Stimulated activated effector memory CD8-positive, alpha-beta T cell treated with anti-CD3 and anti-CD28 coated beads, Interleukin-12 subunit alpha, Interleukin-12 subunit beta, amount 100 ng/mL, for 72 hours (primary cell): ENCODE measurements around the gene CEP126.
"Not testable (repeated sequence)": the region's sequence is repeated elsewhere in the genome, so short reads cannot be mapped to it uniquely, and the experiment has no call there.

ENCODE experiments used
- ATAC-seq: fragments of 150-1000 bp; cut with Tn5 transposase; 2 replicates; pipeline ENCODE4 v1.10.0; 2021
- DNase-seq, 2 donors: peaks; one replicate each; pipeline ENCODE4 v3.0.0; 2021 to 2022; ENCODE audit warnings: low spot score in 2 of 2
- H3K27ac Mint-ChIP-seq: one replicate; pipeline ENCODE4 v1.8.0; 2022; ENCODE audit warnings: mild to moderate bottlenecking, mixed read lengths
- H3K36me3 Mint-ChIP-seq: one replicate; pipeline ENCODE4 v1.8.0; 2022; ENCODE audit warnings: mild to moderate bottlenecking, mixed read lengths
- H3K4me1 Mint-ChIP-seq: one replicate; pipeline ENCODE4 v1.8.0; 2022; ENCODE audit warnings: mixed read lengths
- H3K4me3 Mint-ChIP-seq: one replicate; pipeline ENCODE4 v1.8.0; 2022; ENCODE audit warnings: mild to moderate bottlenecking, mixed read lengths
- H3K9me3 Mint-ChIP-seq: one replicate; pipeline ENCODE4 v1.8.0; 2022; ENCODE audit warnings: mixed read lengths

Gene CEP126

GRCh38 chr11:101914341-101914737 is 471 bp upstream of the CEP126 start:
- H3K4me3 Mint-ChIP-seq, result peak overlapping the region; percentile 86
- no peaks in the 10 kb centered on the region for H3K36me3 Mint-ChIP-seq
- no peak for DNase-seq
- H3K9me3 Mint-ChIP-seq, result no peaks in the 10 kb centered on the region
- peak overlapping the region; percentile 84 for H3K27ac Mint-ChIP-seq
- peaks cover 15% of the 10 kb centered on the region for H3K4me1 Mint-ChIP-seq
- no peak for ATAC-seq

DNA sequence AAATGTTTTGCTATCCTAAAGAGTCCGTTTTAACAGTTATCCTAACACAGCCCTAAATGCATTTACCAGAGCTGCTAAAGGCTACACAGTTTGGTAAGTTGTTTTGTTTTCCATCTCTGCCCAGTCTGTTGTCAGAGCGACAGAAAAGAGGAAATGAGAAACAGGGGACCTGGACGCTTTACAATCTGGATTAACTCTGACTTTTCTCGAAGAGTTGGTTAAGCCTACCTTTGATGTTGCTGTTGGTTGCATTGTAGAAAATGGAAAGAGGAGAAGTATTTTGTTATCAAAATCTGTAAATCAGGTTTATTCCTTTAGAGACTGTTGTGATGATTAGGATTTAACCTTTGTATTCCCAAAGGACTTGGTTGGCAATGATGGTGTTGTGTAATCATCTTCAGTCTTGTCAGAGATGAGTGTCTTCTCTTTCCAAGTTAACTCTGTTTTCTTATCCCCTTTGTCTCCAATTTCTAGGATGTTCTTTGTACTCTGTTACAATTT is 1.0 kb downstream of the CEP126 start:
- peak overlapping the region; percentile 84 for H3K27ac Mint-ChIP-seq
- H3K4me3 Mint-ChIP-seq, result peak overlapping the region; percentile 86

GRCh38 chr11:101916422-101916821 is 1.6 kb downstream of the CEP126 start, which contains the start of gene ANGPTL5:
TSS of gene ANGPTL5 (minus strand) at chr11:101916522. CDS start at chr11:101907909, 8,613 bp downstream.
- peak within 1 kb of the TSS; percentile 86 for H3K4me3 Mint-ChIP-seq
- H3K36me3 Mint-ChIP-seq, result no peaks in the 10 kb centered on the region
- peak within 1 kb of the TSS; percentile 84 for H3K27ac Mint-ChIP-seq
- peaks cover 15% of the 10 kb centered on the region for H3K4me1 Mint-ChIP-seq
- ATAC-seq (no peak), DNase-seq (no peak)
- no peaks in the 10 kb centered on the region for H3K9me3 Mint-ChIP-seq

More for the DNA sequence above, 1.0 kb downstream of the CEP126 start:
- no peak for DNase-seq
- Mint-ChIP-seq H3K9me3 (no peaks in the 10 kb centered on the region), H3K36me3 (no peaks in the 10 kb centered on the region), H3K4me1 (peaks cover 15% of the 10 kb centered on the region)
- ATAC-seq, result no peak

- Mint-ChIP-seq H3K27ac (no peak overlapping the region), H3K9me3 (no peaks in the 10 kb centered on the region), H3K4me3 (no peak overlapping the region), H3K4me1 (peaks cover 15% of the 10 kb centered on the region), H3K36me3 (no peaks in the 10 kb centered on the region)
- ATAC-seq (no peak), DNase-seq (no peak)
Observed at GRCh38 chr11:101917226-101917625, 2.4 kb downstream of the CEP126 start.

GRCh38 chr11:101920992-101921391 is 6.2 kb downstream of the CEP126 start:
- Mint-ChIP-seq H3K4me3 (no peak overlapping the region), H3K4me1 (peaks cover 6% of the 10 kb centered on the region), H3K9me3 (no peaks in the 10 kb centered on the region), H3K36me3 (no peaks in the 10 kb centered on the region), H3K27ac (no peak overlapping the region)
- DNase-seq (no peak), ATAC-seq (no peak)

GRCh38 chr11:101923554-101923953 is 8.7 kb downstream of the CEP126 start:
- ATAC-seq (no peak), DNase-seq (no peak)
- Mint-ChIP-seq H3K4me1 (no peaks in the 10 kb centered on the region), H3K27ac (no peak overlapping the region), H3K4me3 (no peak overlapping the region), H3K9me3 (no peaks in the 10 kb centered on the region), H3K36me3 (no peaks in the 10 kb centered on the region)

DNA sequence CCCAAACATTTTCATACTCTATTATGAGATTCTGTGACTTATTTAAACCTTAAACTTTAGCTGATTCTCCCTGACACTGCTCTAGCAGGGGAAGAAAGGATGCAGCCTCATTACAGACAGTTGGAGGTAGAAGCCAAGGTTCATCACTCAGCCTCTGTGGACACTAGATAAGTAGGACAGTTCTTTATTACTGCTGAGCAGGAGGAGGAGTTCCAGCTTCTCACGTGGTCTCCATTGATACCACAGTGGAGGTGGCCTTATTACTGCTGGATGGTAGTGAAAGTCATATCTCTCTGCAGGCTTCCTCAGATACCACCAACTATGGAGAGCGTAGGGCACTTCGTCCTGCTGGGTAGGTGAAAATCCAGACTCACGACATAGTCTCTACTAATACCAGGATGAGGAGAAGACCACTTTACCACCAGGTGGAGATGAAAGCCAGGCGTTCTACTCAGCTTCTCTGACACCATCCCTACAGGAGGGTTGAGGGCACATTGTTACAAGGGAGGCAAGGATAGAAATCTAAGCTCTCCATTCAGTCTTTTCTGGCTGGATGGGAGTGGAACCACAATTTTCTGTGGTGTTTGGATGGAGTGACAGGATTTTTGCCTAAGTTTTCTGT is 14.6 kb downstream of the CEP126 start:
- Mint-ChIP-seq H3K4me1 (no peaks in the 10 kb centered on the region), H3K4me3 (no peak overlapping the region), H3K27ac (no peak overlapping the region), H3K36me3 (no peaks in the 10 kb centered on the region), H3K9me3 (no peaks in the 10 kb centered on the region)
- DNase-seq, result no peak
- ATAC-seq, result no peak

DNA sequence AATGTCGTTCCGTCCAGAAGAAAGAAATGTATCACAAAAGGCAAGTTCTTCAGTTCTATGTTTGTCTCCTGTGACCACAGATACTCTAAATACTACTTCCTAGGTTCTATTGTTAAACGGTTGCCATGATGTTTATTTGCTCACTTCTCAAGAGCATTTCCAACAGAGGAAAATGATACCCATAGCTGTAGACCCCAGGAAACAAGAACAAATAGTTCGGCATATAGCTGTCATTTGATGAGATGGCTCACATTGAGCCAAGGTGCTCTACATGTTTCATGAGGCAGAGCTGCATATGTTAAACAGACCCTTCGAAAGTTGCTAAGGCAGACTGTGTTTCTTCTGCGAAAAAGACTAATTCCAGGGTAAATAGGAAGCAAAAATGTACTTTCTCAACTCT is 16.9 kb downstream of the CEP126 start:
- DNase-seq (no peak), ATAC-seq (no peak)
- H3K4me3 Mint-ChIP-seq, result no peak overlapping the region
- no peaks in the 10 kb centered on the region for H3K4me1 Mint-ChIP-seq
- no peaks in the 10 kb centered on the region for H3K36me3 Mint-ChIP-seq
- H3K9me3 Mint-ChIP-seq, result no peaks in the 10 kb centered on the region
- H3K27ac Mint-ChIP-seq, result no peak overlapping the region

DNA sequence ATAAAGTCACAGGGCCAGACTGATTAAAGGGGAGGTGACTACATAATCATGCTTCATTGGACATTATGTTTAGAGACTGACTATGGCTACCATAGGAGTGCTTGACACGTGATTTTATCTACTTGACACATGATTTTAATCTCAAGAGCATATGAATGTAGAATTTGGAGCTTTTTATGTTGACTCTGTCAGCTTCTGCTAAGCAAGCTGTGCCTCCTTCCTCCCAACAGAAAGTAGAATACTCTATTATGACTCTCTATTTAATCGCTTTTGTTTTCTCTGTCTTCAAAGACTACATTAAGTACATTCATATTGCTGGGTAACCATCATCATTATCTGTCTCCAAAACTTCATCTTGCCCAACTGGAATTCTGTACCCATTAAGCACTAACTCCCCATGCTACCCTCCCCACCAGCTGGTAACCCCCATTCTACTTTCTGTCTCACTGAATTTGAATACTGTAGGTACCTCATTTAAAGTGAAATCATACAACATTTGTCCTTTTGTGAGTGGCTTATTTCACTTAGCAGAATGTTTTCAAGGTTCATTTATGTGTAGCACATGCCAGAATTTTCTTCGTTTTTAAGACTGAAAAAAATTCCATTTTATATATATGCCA is 26.2 kb downstream of the CEP126 start:
- ATAC-seq (no peak), DNase-seq (no peak)
- H3K4me1 Mint-ChIP-seq, result no peaks in the 10 kb centered on the region
- H3K9me3 Mint-ChIP-seq, result no peaks in the 10 kb centered on the region
- no peak overlapping the region for H3K4me3 Mint-ChIP-seq
- H3K27ac Mint-ChIP-seq, result no peak overlapping the region
- H3K36me3 Mint-ChIP-seq, result no peaks in the 10 kb centered on the region

DNA sequence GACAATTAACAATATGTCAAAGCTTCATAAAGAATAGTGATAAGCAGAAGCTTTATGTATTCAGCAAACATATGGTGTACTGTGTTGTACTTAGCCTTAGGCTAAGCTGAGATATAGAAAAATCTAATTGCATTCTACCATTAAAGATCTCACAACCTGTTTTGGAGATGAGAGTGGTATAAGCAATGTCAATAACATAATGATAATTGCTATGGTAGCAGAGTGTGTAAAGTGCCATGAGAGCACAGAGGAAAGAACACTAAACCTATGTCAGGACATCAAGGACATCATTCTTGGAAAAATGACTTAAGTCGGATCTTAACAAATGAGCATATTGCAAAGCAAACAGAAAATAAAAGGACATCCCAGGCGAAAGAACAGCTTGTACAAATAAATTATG is 30.1 kb downstream of the CEP126 start:
- Mint-ChIP-seq H3K36me3 (no peaks in the 10 kb centered on the region), H3K9me3 (no peaks in the 10 kb centered on the region), H3K27ac (no peak overlapping the region), H3K4me1 (no peaks in the 10 kb centered on the region), H3K4me3 (no peak overlapping the region)
- ATAC-seq (no peak), DNase-seq (no peak)

- DNase-seq, result no peak
- Mint-ChIP-seq H3K9me3 (no peaks in the 10 kb centered on the region), H3K4me3 (no peak overlapping the region), H3K4me1 (no peaks in the 10 kb centered on the region), H3K27ac (no peak overlapping the region), H3K36me3 (no peaks in the 10 kb centered on the region)
- no peak for ATAC-seq
Observed at GRCh38 chr11:101945448-101945847, 30.6 kb downstream of the CEP126 start.

GRCh38 chr11:101949680-101950220 is 34.9 kb downstream of the CEP126 start:
- ATAC-seq, result no peak
- Mint-ChIP-seq H3K9me3 (no peaks in the 10 kb centered on the region), H3K4me1 (no peaks in the 10 kb centered on the region), H3K36me3 (no peaks in the 10 kb centered on the region), H3K4me3 (no peak overlapping the region), H3K27ac (no peak overlapping the region)
- DNase-seq, result no peak

DNA sequence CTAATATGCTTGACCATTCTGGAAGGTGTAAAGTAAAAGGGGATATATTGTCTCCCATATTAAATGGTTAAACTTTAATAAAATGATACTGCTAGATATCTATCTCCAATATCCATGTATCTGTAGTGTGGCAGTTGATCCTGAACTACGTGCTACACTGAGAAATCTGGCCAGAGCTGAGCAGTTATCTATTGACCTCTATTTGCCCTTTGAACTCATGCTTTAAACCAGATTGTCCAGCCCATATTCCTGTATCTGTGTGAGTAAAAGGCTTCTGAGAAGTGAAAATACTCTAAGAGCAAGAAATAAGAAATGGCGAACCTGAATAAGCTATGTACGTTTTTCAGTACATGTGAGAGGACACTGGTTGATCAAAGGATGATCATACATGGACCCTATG is 40.5 kb downstream of the CEP126 start:
- ATAC-seq (no peak), DNase-seq (no peak)
- Mint-ChIP-seq H3K4me1 (no peaks in the 10 kb centered on the region), H3K27ac (no peak overlapping the region), H3K36me3 (no peaks in the 10 kb centered on the region), H3K9me3 (no peaks in the 10 kb centered on the region), H3K4me3 (no peak overlapping the region)

- ATAC-seq (no peak), DNase-seq (no peak)
- Mint-ChIP-seq H3K27ac (no peak overlapping the region), H3K4me3 (no peak overlapping the region), H3K36me3 (no peaks in the 10 kb centered on the region), H3K4me1 (no peaks in the 10 kb centered on the region), H3K9me3 (no peaks in the 10 kb centered on the region)
Observed at GRCh38 chr11:101955701-101956100, 40.9 kb downstream of the CEP126 start.

- Mint-ChIP-seq H3K4me3 (no peak overlapping the region), H3K9me3 (no peaks in the 10 kb centered on the region), H3K27ac (no peak overlapping the region), H3K36me3 (no peaks in the 10 kb centered on the region), H3K4me1 (no peaks in the 10 kb centered on the region)
- DNase-seq (no peak), ATAC-seq (no peak)
Observed at GRCh38 chr11:101960231-101960630, 45.4 kb downstream of the CEP126 start.

GRCh38 chr11:101964200-101964599 is 49.4 kb downstream of the CEP126 start:
- DNase-seq, H3K36me3 Mint-ChIP-seq, H3K27ac Mint-ChIP-seq, H3K4me1 Mint-ChIP-seq, H3K9me3 Mint-ChIP-seq, H3K4me3 Mint-ChIP-seq, ATAC-seq: not testable (repeated sequence)
